SJSA1 (cell line): ENCODE measurements around the gene MEIKIN. TPM values are rescaled to one million over a fixed set of nuclear protein-coding genes. Genes with fewer than 3 reads are reported as not detected.

Source experiments
- DNase-seq, 2 experiments: peaks; one replicate each; pipeline ENCODE4 v3.0.0-alpha.2; 2015 to 2020; ENCODE audit warnings: low spot score in 2 of 2, low read depth in 1 of 2
- H3K27ac ChIP-seq: fragments of 250-450 bp; sonication (Bioruptor Pico); 2 replicates; pipeline ENCODE4 v1.5.1; 2020; ENCODE audit warnings: mild to moderate bottlenecking, moderate library complexity
- H3K27me3 ChIP-seq: fragments of 250-450 bp; sonication (Bioruptor Pico); replicated peaks from 2 replicates; pipeline ENCODE4 v1.5.1; 2020; ENCODE audit warnings: mild to moderate bottlenecking, moderate library complexity
- H3K36me3 ChIP-seq: fragments of 250-450 bp; sonication (Bioruptor Pico); 2 replicates; pipeline ENCODE4 v1.5.1; 2020; ENCODE audit warnings: mild to moderate bottlenecking
- H3K4me1 ChIP-seq: fragments of 250-450 bp; sonication (Bioruptor Pico); replicated peaks from 2 replicates; pipeline ENCODE4 v1.6.1; 2021; ENCODE audit warnings: mild to moderate bottlenecking
- H3K4me3 ChIP-seq: fragments of 250-450 bp; sonication (Bioruptor Pico); 2 replicates; pipeline ENCODE4 v1.5.1; 2020; ENCODE audit warnings: mild to moderate bottlenecking
- H3K9me3 ChIP-seq: fragments of 250-450 bp; sonication (Bioruptor Pico); replicated peaks from 2 replicates; pipeline ENCODE4 v1.5.1; 2020; ENCODE audit warnings: mild to moderate bottlenecking
- total RNA-seq: library from RNA; depleted of rRNA; stranded (reverse); fragments of >200 nt; shearing (Covaris generic); gene quantifications from 2 replicates; pipeline ENCODE4 v1.2.3, GENCODE V29; 2014; rRNA removed

The MEIKIN gene, protein sequence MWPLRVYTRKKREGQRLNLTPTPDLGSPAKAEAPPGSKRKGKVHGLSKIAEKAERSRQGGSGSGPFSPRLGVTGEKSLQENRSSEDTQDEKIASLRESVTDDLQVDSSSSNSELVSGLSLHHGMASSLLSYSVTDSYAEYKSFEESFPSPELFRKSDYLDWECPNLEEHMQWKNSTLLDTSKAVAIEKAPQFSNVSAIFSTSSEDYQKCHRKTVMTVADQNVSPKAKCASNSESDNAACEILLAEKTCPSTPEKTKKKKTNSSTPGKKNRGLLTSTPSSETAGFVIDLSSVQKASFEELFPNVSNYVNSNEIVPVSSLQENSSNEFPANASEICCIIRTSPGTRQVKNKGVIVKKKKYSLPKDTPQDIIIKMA
- not detected in 2 replicates for total RNA-seq

DNA sequence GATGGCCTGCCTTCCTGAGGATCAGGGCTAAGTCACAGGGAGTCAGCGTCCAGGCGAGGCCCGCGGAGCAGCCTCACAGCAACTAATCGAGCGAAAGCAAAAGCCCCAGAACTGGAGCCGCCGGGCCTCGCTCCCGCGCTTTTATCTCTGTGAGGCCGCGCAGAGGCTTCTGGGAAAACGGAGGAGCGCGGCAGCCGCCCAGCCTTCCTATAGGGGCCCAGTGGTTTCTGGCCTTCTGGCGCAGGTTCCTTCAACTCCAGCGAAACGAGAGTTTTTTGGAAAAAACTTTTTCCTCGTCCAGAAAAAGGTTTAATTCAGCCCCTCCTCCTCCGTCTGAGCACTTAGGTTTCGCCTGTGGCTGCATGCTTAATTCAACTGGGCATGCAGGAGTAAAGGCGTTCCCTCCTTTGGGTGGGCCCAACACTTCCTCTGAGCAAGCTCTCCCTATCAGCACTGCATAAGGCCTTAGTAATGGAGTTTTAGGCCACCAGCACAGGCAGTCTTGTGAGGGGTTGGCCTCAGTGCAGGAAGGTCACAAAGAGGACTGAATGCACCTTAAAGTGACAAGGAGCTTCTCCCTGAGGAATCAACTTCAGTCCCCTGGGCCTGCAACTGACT lies at the start of gene MEIKIN:
MEIKIN (minus strand) TSS at position 113 of the 618 bp plus-strand sequence. CDS start 158 bp downstream, outside the sequence.
- no peaks in the 10 kb centered on the region; the same call in none of the 2 replicates for H3K27me3 ChIP-seq
- H3K9me3 ChIP-seq = no peaks in the 10 kb centered on the region
- no peaks in the 10 kb centered on the region for H3K4me1 ChIP-seq
- DNase-seq = no peak
- no peaks in the 10 kb centered on the region for H3K36me3 ChIP-seq
- H3K4me3 ChIP-seq = no peak within 1 kb of the TSS
- no peak within 1 kb of the TSS for H3K27ac ChIP-seq

DNA sequence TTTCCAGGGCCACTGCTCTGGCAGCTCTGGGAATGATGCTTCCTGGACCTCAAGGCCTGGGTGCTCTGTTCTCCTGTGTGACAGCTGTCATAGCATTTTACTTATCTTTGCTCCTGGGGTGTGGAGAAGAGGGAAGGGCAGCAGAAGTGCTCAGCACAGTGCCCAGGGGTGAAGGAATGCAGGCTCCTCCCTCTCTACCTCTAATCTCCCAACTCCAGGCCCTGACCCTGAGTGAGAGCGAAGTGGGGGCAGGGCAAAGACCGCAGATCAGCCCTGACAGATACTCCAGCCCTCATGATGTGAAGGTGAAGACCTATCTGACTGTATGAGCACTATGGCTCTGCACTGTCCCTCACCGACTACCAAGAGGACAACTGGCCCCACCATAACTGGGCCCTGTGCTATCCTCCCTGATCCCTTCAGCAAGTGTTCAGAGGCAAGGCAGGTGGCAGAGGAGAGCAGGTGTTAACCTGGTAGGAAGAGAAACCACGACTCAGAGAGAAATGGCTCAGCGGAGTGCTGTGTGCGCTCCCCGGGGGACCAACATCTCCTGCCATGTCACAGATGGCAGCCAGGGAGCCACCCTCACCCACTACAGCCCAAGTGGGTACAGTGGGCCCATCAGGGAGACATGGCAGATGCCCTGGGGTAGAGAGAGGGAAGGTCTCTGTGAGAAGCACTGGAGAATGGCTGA lies 49.2 kb upstream of the MEIKIN start:
- no peaks in the 10 kb centered on the region for H3K4me1 ChIP-seq
- no peaks in the 10 kb centered on the region for H3K36me3 ChIP-seq
- H3K27ac ChIP-seq = no peak overlapping the region
- H3K9me3 ChIP-seq = peaks cover 5% of the 10 kb centered on the region; the same call in 1 of the 2 replicates
- peaks cover 13% of the 10 kb centered on the region; the same call in 1 of the 2 replicates for H3K27me3 ChIP-seq
- no peak overlapping the region for H3K4me3 ChIP-seq
- no peak for DNase-seq

DNA sequence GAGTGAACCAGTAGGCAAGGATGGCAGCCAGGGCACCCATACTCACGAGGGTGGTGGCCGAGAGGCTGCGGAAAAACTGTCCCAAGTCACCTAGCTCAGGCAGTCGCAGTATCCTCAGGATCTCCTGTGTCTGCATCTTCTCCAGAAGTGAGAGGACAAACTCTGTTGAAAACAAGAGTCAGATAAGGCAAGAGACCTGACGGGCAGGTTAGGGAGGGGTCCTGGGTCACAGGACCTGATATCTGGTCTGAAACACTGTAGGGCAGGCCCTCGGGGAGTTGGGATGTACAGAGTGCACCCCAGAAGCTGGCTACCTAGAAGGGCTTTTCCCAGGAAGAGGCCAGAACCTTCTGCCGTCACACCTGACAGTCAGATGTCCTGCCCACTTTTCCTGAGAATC lies 48.6 kb upstream of the MEIKIN start:
- Histone ChIP-seq H3K36me3 (no peaks in the 10 kb centered on the region), H3K4me3 (no peak overlapping the region), H3K9me3 (peaks cover 5% of the 10 kb centered on the region; the same call in 1 of the 2 replicates), H3K27ac (no peak overlapping the region), H3K27me3 (peaks cover 13% of the 10 kb centered on the region; the same call in 1 of the 2 replicates), H3K4me1 (no peaks in the 10 kb centered on the region)
- DNase-seq = no peak

DNA sequence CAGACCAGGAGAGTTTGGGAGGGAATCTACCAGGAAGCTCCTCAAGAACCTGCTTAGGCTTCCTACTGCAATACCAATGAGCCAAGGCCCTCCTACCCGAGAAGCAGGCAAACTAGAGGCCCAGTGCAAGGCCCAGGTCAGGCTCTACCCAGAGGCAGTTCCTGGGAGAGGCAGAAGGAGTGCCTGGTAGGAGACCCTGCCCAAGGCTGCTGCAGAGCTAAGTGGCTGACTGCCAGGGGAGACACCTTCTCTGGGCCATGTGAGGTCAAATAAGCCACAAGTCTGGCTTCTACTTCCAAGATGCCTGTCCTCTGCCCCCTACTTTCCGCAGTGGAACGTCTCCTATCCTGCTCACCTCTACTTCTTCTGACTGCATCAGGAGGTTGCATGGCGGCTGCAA lies 48.2 kb upstream of the MEIKIN start:
- Histone ChIP-seq H3K36me3 (no peaks in the 10 kb centered on the region), H3K4me3 (no peak overlapping the region), H3K4me1 (no peaks in the 10 kb centered on the region), H3K27me3 (peaks cover 13% of the 10 kb centered on the region; the same call in 1 of the 2 replicates), H3K9me3 (peaks cover 5% of the 10 kb centered on the region; the same call in 1 of the 2 replicates), H3K27ac (no peak overlapping the region)
- no peak for DNase-seq

DNA sequence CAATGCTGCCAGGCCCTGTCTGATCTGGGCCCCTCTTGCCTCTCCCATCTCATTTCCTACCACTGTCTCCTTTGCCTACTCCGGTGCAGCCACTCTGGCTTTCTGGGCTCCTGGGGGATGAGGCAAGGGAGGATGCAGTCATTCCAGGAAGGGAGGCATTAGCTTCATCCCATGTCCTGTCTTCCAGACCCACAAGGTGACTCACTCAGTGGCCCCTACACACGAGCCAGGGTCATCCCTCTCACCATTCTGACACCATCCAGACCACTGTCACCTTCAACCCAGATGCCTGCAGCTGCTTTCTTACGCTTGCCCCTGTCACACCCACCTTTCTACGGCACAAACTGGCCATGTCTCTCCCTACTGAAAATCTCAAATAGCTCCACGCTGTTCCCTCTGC lies 46.9 kb upstream of the MEIKIN start:
- Histone ChIP-seq H3K27me3 (peaks cover 13% of the 10 kb centered on the region; the same call in 1 of the 2 replicates), H3K27ac (no peak overlapping the region), H3K36me3 (no peaks in the 10 kb centered on the region), H3K9me3 (peaks cover 5% of the 10 kb centered on the region; the same call in 1 of the 2 replicates), H3K4me1 (no peaks in the 10 kb centered on the region), H3K4me3 (no peak overlapping the region)
- DNase-seq = no peak

DNA sequence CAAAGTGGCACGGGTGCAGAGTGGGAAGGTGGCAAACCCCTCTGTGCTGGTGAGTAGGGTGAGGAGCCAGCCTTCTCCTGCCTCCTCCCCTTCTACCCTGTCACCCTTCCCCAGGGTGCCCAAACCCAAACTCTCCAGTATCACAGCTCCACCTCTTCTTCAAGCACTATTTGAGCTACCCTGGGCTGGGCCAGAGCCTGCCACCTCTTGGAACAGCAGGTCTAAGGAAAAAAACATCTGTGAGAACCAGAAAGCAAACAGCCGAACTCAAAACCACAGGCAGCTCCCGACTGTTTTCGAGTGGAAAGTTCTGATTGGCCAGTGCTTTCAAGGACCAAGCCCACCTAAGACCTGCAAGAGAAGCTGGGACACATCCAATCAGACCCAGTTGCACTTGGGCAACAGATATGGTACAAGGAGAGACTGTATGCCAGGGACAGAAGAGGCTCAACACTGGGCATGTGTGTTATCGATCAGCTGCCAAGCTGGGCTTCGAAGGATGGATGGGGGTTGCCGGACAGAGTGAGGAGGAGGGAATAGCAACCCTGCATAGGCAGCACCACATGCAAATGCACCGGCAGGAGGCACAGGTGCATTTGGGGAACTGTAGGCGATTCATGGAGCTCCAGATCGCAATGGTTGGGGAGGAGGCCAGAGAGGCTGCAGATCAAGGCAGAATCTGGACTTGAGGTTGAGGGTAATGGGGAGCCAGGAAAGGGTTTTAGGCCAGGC lies 46.3 kb upstream of the MEIKIN start:
- no peaks in the 10 kb centered on the region for H3K4me1 ChIP-seq
- DNase-seq = no peak
- no peak overlapping the region for H3K27ac ChIP-seq
- H3K27me3 ChIP-seq = peaks cover 13% of the 10 kb centered on the region; the same call in 1 of the 2 replicates
- H3K36me3 ChIP-seq = no peaks in the 10 kb centered on the region
- no peak overlapping the region for H3K4me3 ChIP-seq
- peaks cover 5% of the 10 kb centered on the region; the same call in 1 of the 2 replicates for H3K9me3 ChIP-seq

DNA sequence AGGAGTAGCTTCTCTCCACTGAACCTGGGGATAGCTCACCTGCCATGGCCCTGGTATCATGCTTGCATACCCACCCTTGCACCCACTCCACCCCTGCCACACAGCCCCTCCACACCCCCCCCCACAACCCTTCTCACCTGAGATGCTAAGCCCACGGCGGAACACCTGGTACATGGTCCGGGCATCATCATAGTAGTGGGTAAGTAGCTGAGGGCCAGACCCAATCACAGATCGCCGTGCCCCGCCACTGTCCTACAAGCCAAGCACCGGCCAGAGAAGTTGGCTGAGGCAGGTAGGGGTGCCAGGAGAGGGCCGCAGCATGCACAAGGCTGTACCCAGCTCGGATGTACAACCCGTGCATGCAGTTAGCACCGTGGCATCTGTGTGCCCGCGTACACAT lies 45.3 kb upstream of the MEIKIN start:
- no peaks in the 10 kb centered on the region for H3K4me1 ChIP-seq
- H3K4me3 ChIP-seq = no peak overlapping the region

DNA sequence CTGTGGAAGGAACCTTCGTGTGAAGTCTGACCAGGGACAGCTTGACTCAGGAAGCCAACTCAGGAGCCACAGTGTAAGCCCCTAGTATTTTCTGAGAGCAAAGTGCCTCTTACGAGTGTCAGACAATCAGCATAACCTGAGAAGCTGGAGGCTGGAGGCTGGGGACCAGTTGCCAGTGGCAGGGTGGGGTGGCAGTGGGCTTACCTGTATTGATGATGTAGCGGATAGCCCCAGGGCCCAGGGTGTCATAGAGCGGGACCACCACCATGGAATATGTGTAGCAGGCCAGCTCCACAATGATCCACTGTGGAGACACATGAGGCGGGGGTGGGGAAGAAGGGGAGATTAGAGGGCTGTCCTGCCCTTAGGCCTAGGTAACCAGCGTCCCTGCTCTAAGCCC lies 43.1 kb upstream of the MEIKIN start:
- no peaks in the 10 kb centered on the region for H3K4me1 ChIP-seq
- DNase-seq = no peak
- H3K27me3 ChIP-seq = peaks cover 13% of the 10 kb centered on the region; the same call in 1 of the 2 replicates
- H3K36me3 ChIP-seq = no peaks in the 10 kb centered on the region
- H3K4me3 ChIP-seq = no peak overlapping the region
- no peaks in the 10 kb centered on the region for H3K9me3 ChIP-seq
- no peak overlapping the region for H3K27ac ChIP-seq

More for the DNA sequence above, 45.3 kb upstream of the MEIKIN start:
- Histone ChIP-seq H3K36me3 (no peaks in the 10 kb centered on the region), H3K9me3 (peaks cover 5% of the 10 kb centered on the region; the same call in 1 of the 2 replicates), H3K27me3 (peaks cover 13% of the 10 kb centered on the region; the same call in 1 of the 2 replicates), H3K27ac (no peak overlapping the region)
- no peak for DNase-seq

DNA sequence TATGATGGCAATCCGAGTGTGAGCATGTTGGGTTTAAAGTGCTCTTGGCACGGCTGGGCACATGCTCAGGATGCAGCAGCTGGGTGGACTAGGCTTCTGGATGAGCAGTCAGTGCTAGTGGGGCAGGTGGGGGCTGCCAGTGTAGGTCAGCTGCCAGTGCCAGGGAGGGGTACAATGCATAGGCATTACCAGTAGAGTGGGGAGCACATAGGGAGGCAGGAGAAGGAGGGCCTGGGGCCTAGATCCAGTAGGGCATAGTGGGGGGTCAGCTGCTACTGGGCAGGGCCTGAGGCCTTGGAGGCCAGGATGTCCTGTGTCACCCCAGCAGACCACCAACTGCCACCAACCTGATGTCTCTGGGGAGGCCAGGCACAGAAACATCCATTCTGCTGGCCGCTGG lies 41.8 kb upstream of the MEIKIN start:
- Histone ChIP-seq H3K36me3 (no peaks in the 10 kb centered on the region), H3K27ac (no peak overlapping the region), H3K4me1 (no peaks in the 10 kb centered on the region), H3K9me3 (no peaks in the 10 kb centered on the region), H3K4me3 (no peak overlapping the region), H3K27me3 (peaks cover 13% of the 10 kb centered on the region; the same call in 1 of the 2 replicates)
- DNase-seq = no peak

DNA sequence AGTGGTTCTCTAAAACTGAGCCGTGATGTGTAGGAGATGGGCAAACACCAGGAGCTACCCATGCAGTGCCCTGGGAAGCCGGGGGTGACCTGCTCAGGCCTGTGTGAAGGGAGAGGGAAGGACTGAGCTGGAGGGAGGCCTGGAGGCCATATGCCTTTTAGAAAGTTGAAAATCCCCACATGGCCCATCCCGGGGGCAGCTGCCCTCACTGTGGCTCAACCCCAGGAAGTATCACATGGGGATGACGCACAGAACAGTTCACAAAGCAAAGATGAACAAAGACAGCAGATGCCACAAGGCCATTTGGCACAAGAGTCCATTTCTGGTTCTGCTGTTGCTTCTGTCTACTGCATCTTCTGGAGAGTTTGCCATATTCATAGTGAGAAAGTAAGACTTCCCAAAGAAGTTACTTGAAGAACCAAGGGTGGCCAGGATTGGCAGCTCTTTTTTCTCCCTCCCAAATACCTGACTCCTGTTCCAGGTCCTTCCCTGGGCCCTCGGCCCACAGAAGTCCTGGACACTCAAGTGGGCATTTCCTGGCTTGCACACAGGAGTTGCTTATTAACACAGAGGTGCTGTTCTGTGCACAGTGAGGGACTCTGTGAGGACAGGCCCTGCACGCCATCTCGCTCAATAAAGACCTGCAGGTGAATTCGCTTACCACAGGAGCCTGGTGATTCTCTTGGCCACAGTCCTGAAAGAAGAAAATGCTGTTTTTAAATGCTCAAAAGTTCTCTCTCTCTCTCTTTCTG lies 40.9 kb upstream of the MEIKIN start:
- DNase-seq = no peak

DNA sequence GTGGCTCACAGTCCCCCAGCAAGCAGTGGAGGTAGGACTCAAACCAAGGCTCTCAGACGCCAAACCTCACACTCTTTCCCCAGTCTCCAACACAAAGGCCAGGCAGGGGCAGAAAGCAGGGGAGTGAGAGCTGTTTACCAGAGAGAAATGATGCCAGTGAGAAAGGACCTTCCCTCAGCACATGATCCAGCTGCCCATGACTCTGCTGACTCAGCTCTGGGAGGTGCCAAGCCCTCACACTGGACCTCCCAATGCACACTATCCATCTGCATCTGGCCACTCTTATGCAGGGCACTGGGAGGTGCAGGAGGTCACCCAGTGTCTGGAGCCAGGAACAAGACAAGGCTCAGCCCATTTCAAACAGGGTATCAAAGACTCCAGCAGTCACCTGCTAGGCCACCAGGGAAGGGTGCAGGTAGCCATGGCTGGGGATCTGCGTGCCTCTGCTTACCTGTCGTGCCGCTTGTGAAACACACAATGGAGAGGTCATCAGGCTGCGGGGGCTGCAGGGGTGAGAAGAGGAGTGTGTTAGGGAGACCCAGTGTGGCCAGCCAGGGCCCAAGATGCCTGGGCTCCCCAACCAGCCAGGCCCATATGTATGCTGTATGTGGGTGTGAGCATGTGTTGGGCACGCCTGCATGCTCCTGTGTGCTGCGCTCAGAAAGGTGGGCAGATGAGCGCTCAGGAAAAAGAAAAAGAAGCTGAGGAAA lies 39.6 kb upstream of the MEIKIN start:
- Histone ChIP-seq H3K4me1 (no peaks in the 10 kb centered on the region), H3K4me3 (no peak overlapping the region), H3K27me3 (no peaks in the 10 kb centered on the region; the same call in 1 of the 2 replicates), H3K36me3 (no peaks in the 10 kb centered on the region), H3K9me3 (no peaks in the 10 kb centered on the region), H3K27ac (no peak overlapping the region)
- no peak for DNase-seq

More for the DNA sequence above, 40.9 kb upstream of the MEIKIN start:
- Histone ChIP-seq H3K36me3 (no peaks in the 10 kb centered on the region), H3K4me1 (no peaks in the 10 kb centered on the region), H3K4me3 (no peak overlapping the region), H3K9me3 (no peaks in the 10 kb centered on the region), H3K27ac (no peak overlapping the region), H3K27me3 (peaks cover 7% of the 10 kb centered on the region; the same call in 1 of the 2 replicates)

DNA sequence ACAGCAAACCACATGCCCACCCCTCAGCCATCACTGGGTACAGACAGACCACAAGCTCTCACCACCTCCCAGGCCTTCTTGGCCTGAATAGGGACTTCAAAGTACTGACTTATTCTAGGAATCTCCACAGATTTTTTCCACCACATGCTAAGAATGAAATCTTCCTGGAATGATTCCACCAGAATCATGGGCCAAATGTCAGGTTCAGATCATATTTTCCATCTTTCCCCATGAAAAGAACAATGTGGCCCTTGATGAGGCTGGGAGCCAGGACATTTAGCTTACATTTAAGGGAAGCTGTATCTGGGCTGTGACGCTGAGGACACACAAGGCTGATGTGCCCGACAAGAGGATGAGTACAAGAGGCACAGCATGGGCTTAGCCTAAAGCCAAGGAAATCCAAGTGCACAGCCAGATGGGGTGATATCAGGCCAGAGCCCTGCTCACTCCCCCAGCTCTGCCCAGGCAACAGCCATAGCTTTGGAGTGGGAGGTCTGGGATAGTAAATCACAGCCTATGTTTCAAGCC lies 37.8 kb upstream of the MEIKIN start:
- Histone ChIP-seq H3K27ac (no peak overlapping the region), H3K4me3 (no peak overlapping the region), H3K4me1 (no peaks in the 10 kb centered on the region), H3K27me3 (no peaks in the 10 kb centered on the region; the same call in 1 of the 2 replicates), H3K9me3 (no peaks in the 10 kb centered on the region), H3K36me3 (no peaks in the 10 kb centered on the region)
- DNase-seq = no peak
